Stimulated activated CD4-positive, alpha-beta T cell treated with anti-CD3 and anti-CD28 coated beads, Interleukin-15, amount 100 ng/mL, for 48 hours (primary cell): ENCODE measurements around the gene TOX3.

Source experiments
- DNase-seq, 2 donors: peaks; one replicate each; pipeline ENCODE4 v3.0.0-alpha.2; 2020; ENCODE audit warnings: low read depth in 2 of 2

TOX3 gene

GRCh38 chr16:52398021-52398420 lies 148.9 kb downstream of the TOX3 start:
- DNase-seq = no peak

- no peak for DNase-seq
Observed at GRCh38 chr16:52393448-52393847, 153.5 kb downstream of the TOX3 start.

- DNase-seq = no peak
Observed at GRCh38 chr16:52389045-52389444, 157.9 kb downstream of the TOX3 start.
